MCF 10A (cell line): ENCODE results near the gene ROR1. TPM values are rescaled to one million over a fixed set of nuclear protein-coding genes. Genes with fewer than 3 reads are reported as not detected.
"Not testable (repeated sequence)": the region's sequence is repeated elsewhere in the genome, so short reads cannot be mapped to it uniquely, and the experiment has no call there.

ENCODE experiments used
- BruUV-seq: library from RNA; stranded (reverse); fragments of 400-500 nt; replicated peaks from 2 replicates; lab custom pipeline; 2021; lab: Mats Ljungman, UMichigan
- CTCF ChIA-PET: fragments of 300-600 bp; sonication (Branson Sonifier 250); formaldehyde crosslinking; extraction: SDS; loops from one replicate; lab custom pipeline; 2021; ENCODE audit warnings: antibody characterized with exemption, inconsistent platforms; lab: Yijun Ruan, JAX
- POLR2A ChIA-PET: fragments of 300-600, 350-650 bp; sonication (Branson Sonifier 250); formaldehyde crosslinking; extraction: SDS; loops from one replicate; lab custom pipeline; 2020; ENCODE audit warnings: antibody characterized with exemption, inconsistent platforms; lab: Yijun Ruan, JAX
- DNase-seq: peaks from one replicate; pipeline ENCODE4 v3.0.0-alpha.2; 2018; ENCODE audit not compliant: unreplicated experiment
- H3K27ac Mint-ChIP-seq: one replicate; pipeline ENCODE4 v1.8.0; 2022; ENCODE audit warnings: mild to moderate bottlenecking, low read depth, mixed read lengths; ENCODE audit not compliant: unreplicated experiment
- H3K27me3 Mint-ChIP-seq: one replicate; pipeline ENCODE4 v1.8.0; 2022; ENCODE audit warnings: mixed read lengths; ENCODE audit not compliant: insufficient read depth, unreplicated experiment
- H3K36me3 Mint-ChIP-seq: one replicate; pipeline ENCODE4 v1.8.0; 2022; ENCODE audit warnings: mild to moderate bottlenecking, moderate library complexity, mixed read lengths; ENCODE audit not compliant: insufficient read depth, unreplicated experiment
- H3K4me1 Mint-ChIP-seq: one replicate; pipeline ENCODE4 v1.8.0; 2022; ENCODE audit warnings: mixed read lengths; ENCODE audit not compliant: insufficient read depth, unreplicated experiment
- H3K4me3 Mint-ChIP-seq: one replicate; pipeline ENCODE4 v1.8.0; 2022; ENCODE audit warnings: mild to moderate bottlenecking, moderate library complexity, mixed read lengths; ENCODE audit not compliant: unreplicated experiment
- H3K9me3 Mint-ChIP-seq: one replicate; pipeline ENCODE4 v1.8.0; 2022; ENCODE audit warnings: mixed read lengths; ENCODE audit not compliant: unreplicated experiment
- intact Hi-C: fragments of 100-400 bp; cut with micrococcal nuclease; formaldehyde crosslinking; loops from 2 replicates; pipeline ENCODE4 v1.14.1; 2022
- total RNA-seq: library from RNA; stranded (reverse); gene quantifications from 2 replicates; pipeline ENCODE4 v1.2.3, GENCODE V29; 2022
- TF ChIP-seq, protein P1 (sequence below): fragments of 200-600 bp; IDR thresholded peaks from one replicate; pipeline ENCODE4 v1.8.0; 2022; ENCODE audit warnings: antibody characterized with exemption, mild to moderate bottlenecking; ENCODE audit not compliant: unreplicated experiment

The ROR1 gene
- total RNA-seq, 1 experiment from 2014 or later, result 4.6 TPM

DNA sequence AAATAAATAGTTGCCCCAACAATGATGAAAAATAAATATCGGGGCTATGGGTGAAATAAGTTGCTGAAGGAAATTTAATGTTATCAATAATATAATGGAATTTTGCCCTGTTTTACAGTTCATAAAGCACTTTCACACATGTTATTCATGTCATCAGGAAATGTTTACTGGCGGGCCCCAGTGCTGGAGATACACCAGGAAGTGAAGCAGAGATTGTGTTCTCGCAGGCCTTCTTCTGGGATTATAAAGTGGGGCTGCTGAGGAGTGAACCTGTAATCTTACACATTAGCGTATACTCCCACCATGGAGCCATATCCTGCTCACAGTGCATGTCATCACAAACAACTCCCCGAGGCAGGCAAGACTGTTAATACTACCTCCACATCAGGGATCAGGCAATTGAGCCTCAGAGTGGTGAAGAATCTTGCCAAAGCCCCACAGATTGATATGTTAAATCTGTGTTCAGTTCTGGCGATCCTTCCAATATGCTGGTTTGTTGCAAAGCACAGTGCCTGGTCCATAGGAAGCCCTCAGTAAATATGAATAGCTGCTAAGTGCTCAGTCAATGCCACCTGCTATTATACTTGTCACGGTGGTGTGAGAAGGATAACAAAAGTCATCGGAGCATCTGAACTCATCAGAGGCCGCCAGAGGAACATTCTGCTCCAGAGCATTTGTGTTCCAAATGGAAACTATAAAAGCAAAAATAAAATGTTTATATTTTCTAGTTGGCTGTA is 325.2 kb downstream of the ROR1 start:
- Mint-ChIP-seq H3K4me3 (no peak overlapping the region), H3K4me1 (peaks cover 4% of the 10 kb centered on the region), H3K9me3 (no peaks in the 10 kb centered on the region), H3K36me3 (no peaks in the 10 kb centered on the region), H3K27me3 (no peaks in the 10 kb centered on the region), H3K27ac (no peak overlapping the region)
- BruUV-seq, result no TSS peak
- intact Hi-C loops, result no loop called here
- no peak for DNase-seq
- POLR2A ChIA-PET, result no interaction called here
- TF ChIP-seq, protein P1, sequence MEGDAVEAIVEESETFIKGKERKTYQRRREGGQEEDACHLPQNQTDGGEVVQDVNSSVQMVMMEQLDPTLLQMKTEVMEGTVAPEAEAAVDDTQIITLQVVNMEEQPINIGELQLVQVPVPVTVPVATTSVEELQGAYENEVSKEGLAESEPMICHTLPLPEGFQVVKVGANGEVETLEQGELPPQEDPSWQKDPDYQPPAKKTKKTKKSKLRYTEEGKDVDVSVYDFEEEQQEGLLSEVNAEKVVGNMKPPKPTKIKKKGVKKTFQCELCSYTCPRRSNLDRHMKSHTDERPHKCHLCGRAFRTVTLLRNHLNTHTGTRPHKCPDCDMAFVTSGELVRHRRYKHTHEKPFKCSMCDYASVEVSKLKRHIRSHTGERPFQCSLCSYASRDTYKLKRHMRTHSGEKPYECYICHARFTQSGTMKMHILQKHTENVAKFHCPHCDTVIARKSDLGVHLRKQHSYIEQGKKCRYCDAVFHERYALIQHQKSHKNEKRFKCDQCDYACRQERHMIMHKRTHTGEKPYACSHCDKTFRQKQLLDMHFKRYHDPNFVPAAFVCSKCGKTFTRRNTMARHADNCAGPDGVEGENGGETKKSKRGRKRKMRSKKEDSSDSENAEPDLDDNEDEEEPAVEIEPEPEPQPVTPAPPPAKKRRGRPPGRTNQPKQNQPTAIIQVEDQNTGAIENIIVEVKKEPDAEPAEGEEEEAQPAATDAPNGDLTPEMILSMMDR, result no peak
- CTCF ChIA-PET, result interaction anchor here (0.6 to 1.0 kb wide), 3 partner anchors 11 to 1240 kb away, joined by 3 to 5 read pairs (median 3); no protein-coding TSS in a partner anchor

DNA sequence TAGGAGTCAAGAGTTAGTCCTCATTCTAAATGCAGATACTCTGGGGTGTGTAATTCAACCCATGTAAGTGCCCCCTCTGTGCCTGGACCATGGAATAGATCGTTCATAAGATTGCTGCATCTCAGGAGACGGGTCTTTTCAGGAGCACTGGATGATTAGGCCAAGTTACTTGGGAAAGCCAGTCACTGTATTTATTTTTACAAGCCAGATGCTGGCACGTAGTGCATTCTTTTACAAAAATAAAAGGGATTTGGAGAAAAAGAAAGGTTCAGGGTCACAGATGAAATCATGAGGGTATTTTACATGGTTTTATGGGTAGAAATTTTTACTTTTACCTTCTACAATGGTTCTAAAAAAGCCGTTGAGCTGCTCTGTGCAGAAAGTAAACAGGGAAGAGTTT is 327.0 kb downstream of the ROR1 start:
- intact Hi-C loops, result no loop called here
- ChIA-PET CTCF (interaction anchor here (1.1 to 1.2 kb wide), 2 partner anchors 8 to 36 kb away, joined by 3 to 4 read pairs; no protein-coding TSS in a partner anchor), POLR2A (no interaction called here)
- H3K4me3 Mint-ChIP-seq, result no peak overlapping the region
- no peaks in the 10 kb centered on the region for H3K4me1 Mint-ChIP-seq
- H3K27ac Mint-ChIP-seq, result no peak overlapping the region
- no peak for DNase-seq
- TF ChIP-seq, protein P1, result no peak
- H3K9me3 Mint-ChIP-seq, result no peaks in the 10 kb centered on the region
- no peaks in the 10 kb centered on the region for H3K27me3 Mint-ChIP-seq
- BruUV-seq, result no TSS peak
- H3K36me3 Mint-ChIP-seq, result no peaks in the 10 kb centered on the region

DNA sequence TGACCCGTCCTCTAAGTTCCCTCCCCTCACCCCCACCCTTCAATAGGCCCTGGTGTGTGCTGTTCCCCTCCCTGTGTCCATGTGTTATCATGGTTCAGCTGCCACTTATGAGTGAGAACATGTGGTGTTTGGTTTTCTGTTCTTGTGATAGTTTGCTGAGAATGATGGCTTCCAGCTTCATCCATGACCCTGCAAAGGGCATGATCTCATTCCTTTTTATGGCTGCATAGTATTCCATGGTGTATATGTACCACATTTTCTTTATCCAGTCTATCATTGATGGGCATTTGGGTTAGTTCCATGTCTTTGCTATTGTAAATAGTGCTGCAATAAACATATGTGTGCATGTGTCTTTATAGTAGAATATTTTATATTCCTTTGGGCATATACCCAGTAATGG is 330.8 kb downstream of the ROR1 start:
- BruUV-seq, result not testable (repeated sequence)

DNA sequence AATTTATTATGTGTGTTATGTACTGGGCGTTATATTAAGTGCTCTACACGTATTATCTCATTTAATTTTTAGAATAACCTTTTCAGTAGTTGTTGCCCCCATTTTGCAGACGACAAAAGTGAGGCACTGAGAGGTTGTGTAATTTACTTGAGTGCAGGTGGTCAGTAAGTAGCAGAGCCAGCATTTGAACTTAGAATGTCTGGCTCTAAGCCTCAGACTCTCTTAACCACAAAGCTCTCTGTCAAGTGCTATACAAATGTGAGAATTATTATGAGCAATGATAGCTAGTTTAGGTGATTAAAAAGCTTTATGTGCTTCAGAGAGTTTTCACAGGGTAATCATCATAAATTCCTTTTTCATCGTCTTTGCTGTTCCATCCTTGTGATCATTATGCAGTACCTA is 333.3 kb downstream of the ROR1 start:
- H3K9me3 Mint-ChIP-seq, result no peaks in the 10 kb centered on the region
- no peak overlapping the region for H3K27ac Mint-ChIP-seq
- no peaks in the 10 kb centered on the region for H3K36me3 Mint-ChIP-seq
- H3K27me3 Mint-ChIP-seq, result no peaks in the 10 kb centered on the region
- ChIA-PET POLR2A (interaction anchor here (1.0 kb wide), 1 partner anchor 138 kb away, joined by 3 read pairs; no protein-coding TSS in a partner anchor), CTCF (interaction anchor here (1.0 kb wide), 1 partner anchor 9 kb away, joined by 3 read pairs; no protein-coding TSS in a partner anchor)
- no TSS peak for BruUV-seq
- intact Hi-C loops, result no loop called here
- H3K4me3 Mint-ChIP-seq, result no peak overlapping the region
- peaks cover 4% of the 10 kb centered on the region for H3K4me1 Mint-ChIP-seq
- no peak for DNase-seq
- TF ChIP-seq, protein P1, result no peak

More for the DNA sequence above, 330.8 kb downstream of the ROR1 start:
- H3K27me3 Mint-ChIP-seq, POLR2A ChIA-PET, DNase-seq, H3K9me3 Mint-ChIP-seq, H3K4me1 Mint-ChIP-seq, H3K4me3 Mint-ChIP-seq, H3K36me3 Mint-ChIP-seq, CTCF ChIA-PET, H3K27ac Mint-ChIP-seq, intact Hi-C loops: not testable (repeated sequence)
